Glutamatergic neuron (in vitro differentiated cells): Measurements from ENCODE around the gene ARHGAP6. TPM values are rescaled to one million over a fixed set of nuclear protein-coding genes. Genes with fewer than 3 reads are reported as not detected.

Experiments used
- DNase-seq: peaks from one replicate; pipeline ENCODE4 v3.0.0; 2022
- H3K27ac Mint-ChIP-seq: one replicate; pipeline ENCODE4 v1.8.0; 2020; ENCODE audit warnings: mild to moderate bottlenecking, mixed read lengths, inconsistent platforms; ENCODE audit not compliant: unreplicated experiment
- H3K27me3 Mint-ChIP-seq: one replicate; pipeline ENCODE4 v1.8.0; 2020; ENCODE audit warnings: mild to moderate bottlenecking, moderate library complexity, mixed read lengths, inconsistent platforms; ENCODE audit not compliant: unreplicated experiment
- H3K36me3 Mint-ChIP-seq: one replicate; pipeline ENCODE4 v1.8.0; 2020; ENCODE audit warnings: mild to moderate bottlenecking, mixed read lengths, inconsistent platforms; ENCODE audit not compliant: unreplicated experiment
- H3K4me1 Mint-ChIP-seq: one replicate; pipeline ENCODE4 v1.8.0; 2020; ENCODE audit warnings: mild to moderate bottlenecking, low read depth, mixed read lengths, inconsistent platforms; ENCODE audit not compliant: unreplicated experiment
- H3K4me3 Mint-ChIP-seq: one replicate; pipeline ENCODE4 v1.8.0; 2020; ENCODE audit warnings: mild to moderate bottlenecking, mixed read lengths, inconsistent platforms; ENCODE audit not compliant: unreplicated experiment
- H3K9me3 Mint-ChIP-seq: one replicate; pipeline ENCODE4 v1.8.0; 2020; ENCODE audit warnings: mild to moderate bottlenecking, moderate library complexity, mixed read lengths, inconsistent platforms; ENCODE audit not compliant: unreplicated experiment
- total RNA-seq: library from RNA; stranded (reverse); fragmentation: NEBNext Ultra II Directional; extraction: Animal tissue kit (Norgen Biotek cat#: 25700); gene quantifications from one replicate; pipeline ENCODE4 v1.2.1, GENCODE V29; 2021; ENCODE audit not compliant: unreplicated experiment
- TF ChIP-seq, protein P1 (sequence below): fragments of 200-600 bp; sonication (generic); IDR thresholded peaks from one replicate; pipeline ENCODE4 v1.5.0; 2021; ENCODE audit not compliant: partially characterized antibody, unreplicated experiment

Gene ARHGAP6
- total RNA-seq, 1 donor from 2014 or later, result 3.6 TPM

DNA sequence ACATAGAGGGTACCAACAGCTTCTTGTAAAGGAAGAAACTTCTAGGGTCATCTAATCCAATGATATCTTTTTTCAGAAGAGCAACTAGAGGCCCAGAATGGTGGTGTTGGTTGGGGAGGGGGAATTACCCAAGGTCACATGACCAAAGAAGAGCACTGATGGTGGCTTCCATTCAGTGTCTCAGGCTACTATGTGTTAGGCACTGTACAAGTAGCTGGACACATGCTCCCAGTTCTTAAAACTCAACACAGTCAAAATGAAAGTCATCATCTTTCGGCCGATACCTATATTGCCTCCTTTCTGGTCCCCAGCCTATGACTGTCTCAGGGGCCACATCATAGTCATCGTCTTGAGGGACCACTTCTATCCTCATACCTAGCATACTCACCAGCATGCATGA, 88.1 kb downstream of the ARHGAP6 start:
- Mint-ChIP-seq H3K27me3 (no peaks in the 10 kb centered on the region), H3K4me3 (no peak overlapping the region), H3K4me1 (no peaks in the 10 kb centered on the region), H3K27ac (no peak overlapping the region), H3K9me3 (no peaks in the 10 kb centered on the region), H3K36me3 (no peaks in the 10 kb centered on the region)
- TF ChIP-seq, protein P1, sequence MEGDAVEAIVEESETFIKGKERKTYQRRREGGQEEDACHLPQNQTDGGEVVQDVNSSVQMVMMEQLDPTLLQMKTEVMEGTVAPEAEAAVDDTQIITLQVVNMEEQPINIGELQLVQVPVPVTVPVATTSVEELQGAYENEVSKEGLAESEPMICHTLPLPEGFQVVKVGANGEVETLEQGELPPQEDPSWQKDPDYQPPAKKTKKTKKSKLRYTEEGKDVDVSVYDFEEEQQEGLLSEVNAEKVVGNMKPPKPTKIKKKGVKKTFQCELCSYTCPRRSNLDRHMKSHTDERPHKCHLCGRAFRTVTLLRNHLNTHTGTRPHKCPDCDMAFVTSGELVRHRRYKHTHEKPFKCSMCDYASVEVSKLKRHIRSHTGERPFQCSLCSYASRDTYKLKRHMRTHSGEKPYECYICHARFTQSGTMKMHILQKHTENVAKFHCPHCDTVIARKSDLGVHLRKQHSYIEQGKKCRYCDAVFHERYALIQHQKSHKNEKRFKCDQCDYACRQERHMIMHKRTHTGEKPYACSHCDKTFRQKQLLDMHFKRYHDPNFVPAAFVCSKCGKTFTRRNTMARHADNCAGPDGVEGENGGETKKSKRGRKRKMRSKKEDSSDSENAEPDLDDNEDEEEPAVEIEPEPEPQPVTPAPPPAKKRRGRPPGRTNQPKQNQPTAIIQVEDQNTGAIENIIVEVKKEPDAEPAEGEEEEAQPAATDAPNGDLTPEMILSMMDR, result no peak
- no peak for DNase-seq

DNA sequence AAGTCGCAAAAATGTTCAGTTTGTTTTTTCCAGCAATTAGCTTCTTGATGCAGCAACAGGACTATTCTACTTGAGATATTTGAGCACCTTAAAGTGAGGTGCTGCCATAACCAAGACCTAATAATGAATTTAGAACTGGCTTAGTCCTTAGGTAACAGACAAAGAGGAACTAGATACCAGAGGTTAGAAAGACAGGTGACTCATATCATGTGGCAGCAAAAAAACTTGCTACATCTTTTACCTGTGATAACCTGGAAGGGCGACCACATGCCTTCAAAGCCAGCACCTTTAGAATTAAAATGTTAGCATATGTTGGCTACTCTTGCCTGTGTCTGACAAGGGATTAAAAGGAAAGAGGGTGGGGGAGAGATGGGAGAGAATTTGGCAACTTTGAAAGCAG, 90.4 kb downstream of the ARHGAP6 start:
- Mint-ChIP-seq H3K27ac (no peak overlapping the region), H3K9me3 (no peaks in the 10 kb centered on the region), H3K27me3 (no peaks in the 10 kb centered on the region), H3K4me3 (no peak overlapping the region), H3K4me1 (no peaks in the 10 kb centered on the region), H3K36me3 (no peaks in the 10 kb centered on the region)
- no peak for DNase-seq
- TF ChIP-seq, protein P1, result no peak

DNA sequence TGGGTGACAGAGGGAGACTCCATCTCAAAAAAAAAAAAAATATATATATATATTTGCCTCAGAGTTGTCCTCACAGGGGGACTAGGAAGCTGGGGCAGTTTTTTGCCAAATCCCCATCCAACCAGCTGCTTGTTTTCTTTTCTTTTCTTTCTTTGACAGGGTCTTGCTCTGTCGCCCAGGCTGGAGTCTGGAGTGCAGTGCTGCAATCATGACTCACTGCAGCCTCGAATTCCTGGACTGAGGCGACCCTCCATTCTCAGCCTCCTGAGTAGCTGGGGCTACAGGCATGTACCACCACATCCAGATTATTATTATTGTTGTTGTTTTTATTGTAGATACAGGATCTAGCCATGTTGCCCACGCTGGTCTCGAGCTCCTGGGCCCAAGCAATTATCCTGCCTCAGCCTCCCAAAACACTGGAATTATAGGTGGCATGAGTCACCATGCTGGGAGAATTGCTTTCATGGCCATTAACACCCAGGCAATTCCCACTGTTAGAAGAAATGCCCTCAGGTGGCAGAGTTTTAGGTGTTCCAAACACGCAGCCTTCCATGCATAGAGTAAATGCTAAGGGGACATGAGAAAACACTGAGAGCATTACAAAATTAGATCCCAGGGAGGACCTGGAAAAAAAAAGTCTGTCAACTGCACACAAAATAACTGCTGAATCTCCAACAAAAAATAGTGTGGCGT, 98.0 kb downstream of the ARHGAP6 start:
- Mint-ChIP-seq H3K36me3 (no peaks in the 10 kb centered on the region), H3K27ac (no peak overlapping the region), H3K9me3 (peaks cover 1% of the 10 kb centered on the region), H3K27me3 (peaks cover 2% of the 10 kb centered on the region), H3K4me1 (no peaks in the 10 kb centered on the region), H3K4me3 (no peak overlapping the region)
- DNase-seq, result no peak
- TF ChIP-seq, protein P1, result no peak

DNA sequence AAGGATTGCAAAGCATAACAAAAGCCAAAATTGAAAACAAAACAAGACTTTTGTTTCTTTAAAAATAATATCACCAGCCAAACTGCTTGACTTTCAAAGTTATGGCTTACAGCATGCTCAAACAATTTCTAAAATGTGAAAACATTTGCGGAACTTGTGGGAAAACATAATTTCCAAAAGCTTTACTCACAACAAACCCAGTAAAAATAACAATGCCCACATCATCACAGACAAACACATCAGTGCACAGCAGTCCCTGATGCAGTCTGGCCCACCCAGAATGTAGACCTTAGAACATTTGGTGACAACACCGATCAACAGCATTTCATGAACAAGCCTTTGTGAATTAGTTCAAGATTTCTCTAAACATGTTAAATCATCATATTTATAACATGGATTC, 98.9 kb downstream of the ARHGAP6 start:
- no peak overlapping the region for H3K4me3 Mint-ChIP-seq
- TF ChIP-seq, protein P1, result no peak
- peaks cover 2% of the 10 kb centered on the region for H3K27me3 Mint-ChIP-seq
- H3K4me1 Mint-ChIP-seq, result no peaks in the 10 kb centered on the region
- no peaks in the 10 kb centered on the region for H3K36me3 Mint-ChIP-seq
- H3K27ac Mint-ChIP-seq, result no peak overlapping the region
- DNase-seq, result no peak
- H3K9me3 Mint-ChIP-seq, result peaks cover 1% of the 10 kb centered on the region

DNA sequence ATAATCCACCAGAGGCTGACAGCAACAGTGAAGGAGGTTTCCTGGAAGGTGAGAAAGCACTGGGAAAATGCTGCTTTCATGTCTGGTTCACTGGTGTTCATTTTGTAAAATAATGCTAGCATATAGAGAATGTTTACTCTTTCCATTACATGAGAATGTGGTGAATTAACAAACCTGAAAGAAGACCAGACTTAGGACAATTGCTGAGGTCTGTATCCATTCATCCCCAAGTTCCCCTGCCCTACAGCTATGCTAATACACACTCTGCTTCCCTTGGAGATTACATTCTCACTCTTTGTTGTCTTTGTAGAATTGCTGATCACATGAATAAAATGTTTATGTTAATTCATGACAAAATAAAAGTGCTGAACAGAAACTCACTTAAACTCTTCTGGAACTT, 99.5 kb downstream of the ARHGAP6 start:
- TF ChIP-seq, protein P1, result no peak
- Mint-ChIP-seq H3K36me3 (no peaks in the 10 kb centered on the region), H3K27ac (no peak overlapping the region), H3K9me3 (peaks cover 1% of the 10 kb centered on the region), H3K4me1 (no peaks in the 10 kb centered on the region), H3K27me3 (peaks cover 2% of the 10 kb centered on the region), H3K4me3 (no peak overlapping the region)
- no peak for DNase-seq
